ENCODE results near the gene COX8A. TPM values are rescaled to one million over a fixed set of nuclear protein-coding genes. Genes with fewer than 3 reads are reported as not detected.

The COX8A gene
- total RNA-seq, 2 donors from 2014 or later = 258 to 298 TPM

DNA sequence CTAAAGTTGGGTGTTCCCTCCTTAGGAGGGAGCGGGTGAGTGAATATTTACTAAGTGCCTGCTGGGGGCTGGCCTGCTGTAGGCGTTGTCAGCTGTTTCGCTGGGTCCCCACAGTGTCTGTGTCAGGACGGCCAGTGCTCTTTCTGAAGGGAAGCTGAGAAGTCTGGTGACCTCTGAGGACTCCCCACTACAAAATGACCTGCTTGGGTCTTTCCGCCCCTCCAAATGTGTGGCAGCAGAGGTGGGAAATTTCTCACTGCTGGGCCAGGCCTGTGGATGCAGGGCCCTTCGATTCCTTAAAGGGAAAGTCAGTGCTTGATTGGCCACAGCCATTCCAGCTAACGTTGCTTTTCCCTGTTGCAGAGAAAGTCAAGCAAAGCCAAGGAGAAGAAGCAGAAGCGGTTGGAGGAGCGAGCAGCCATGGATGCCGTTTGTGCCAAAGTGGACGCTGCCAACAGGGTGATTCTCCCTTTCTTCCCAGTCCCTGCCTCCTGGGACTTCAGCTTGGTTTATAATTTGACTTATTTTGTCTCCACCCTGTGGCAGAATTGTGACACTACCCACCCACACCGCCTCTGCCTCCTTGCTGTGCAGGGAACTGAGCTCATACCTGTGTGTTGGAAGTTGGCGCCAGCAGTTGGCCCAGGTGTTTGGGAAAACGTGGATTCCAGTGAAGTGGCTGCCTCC, 28.8 kb upstream of the COX8A start:
- H3K27ac Mint-ChIP-seq = peak overlapping the region; percentile 82
- no peaks in the 10 kb centered on the region for H3K9me3 Mint-ChIP-seq
- Histone ChIP-seq H3K9ac (ENCODE audit: extremely low read depth, low read length, poor library complexity, severe bottlenecking) (no peak overlapping the region), H3K27me3 (ENCODE audit: control insufficient read depth, insufficient read depth, low read length, poor library complexity, severe bottlenecking) (no peaks in the 10 kb centered on the region), H3K4me1 (ENCODE audit: control insufficient read depth, insufficient read depth, low read length) (peaks cover 7% of the 10 kb centered on the region), H3K4me3 (ENCODE audit: low read length) (no peak overlapping the region), H3K9me3 (ENCODE audit: control insufficient read depth, low read length) (no peaks in the 10 kb centered on the region), H3K36me3 (ENCODE audit: control insufficient read depth, insufficient read depth, low read length) (peaks cover 43% of the 10 kb centered on the region), H3K27ac (ENCODE audit: low read depth, low read length) (no peak overlapping the region)
- H3K27me3 Mint-ChIP-seq (ENCODE audit: insufficient read depth) = no peaks in the 10 kb centered on the region
- peak; percentile 79 for TF ChIP-seq CTCF (conservative IDR thresholded peaks at IDR 0.05)
- WGBS, 2 experiments (ENCODE audit: insufficient coverage in 1 of 2, insufficient read length in 1 of 2) = 71 to 78% methylated on average over 13 to 14 of the region's 14 CpGs
- H3K36me3 Mint-ChIP-seq (ENCODE audit: low read depth) = peaks cover 41% of the 10 kb centered on the region
- H3K4me3 Mint-ChIP-seq = no peak overlapping the region
- peak; percentile 90 for DNase-seq
- peaks cover 28% of the 10 kb centered on the region for H3K4me1 Mint-ChIP-seq

- Mint-ChIP-seq H3K27me3 (ENCODE audit: insufficient read depth) (no peaks in the 10 kb centered on the region), H3K36me3 (ENCODE audit: low read depth) (peaks cover 76% of the 10 kb centered on the region), H3K4me3 (no peak overlapping the region), H3K4me1 (peaks cover 15% of the 10 kb centered on the region), H3K27ac (peak overlapping the region; percentile 79), H3K9me3 (no peaks in the 10 kb centered on the region)
- no peaks in the 10 kb centered on the region for H3K4me1 ChIP-seq (ENCODE audit: control insufficient read depth, insufficient read depth, low read length)
- no peak overlapping the region for H3K4me3 ChIP-seq (ENCODE audit: low read length)
- no peak for TF ChIP-seq CTCF (conservative IDR thresholded peaks at IDR 0.05)
- WGBS, 2 experiments (ENCODE audit: insufficient coverage in 1 of 2, insufficient read length in 1 of 2) = 91 to 93% methylated on average over 20 of the region's 20 CpGs
- H3K27ac ChIP-seq (ENCODE audit: low read depth, low read length) = no peak overlapping the region
- DNase-seq = no peak
- no peaks in the 10 kb centered on the region for H3K27me3 ChIP-seq (ENCODE audit: control insufficient read depth, insufficient read depth, low read length, poor library complexity, severe bottlenecking)
- peaks cover 70% of the 10 kb centered on the region for H3K36me3 ChIP-seq (ENCODE audit: control insufficient read depth, insufficient read depth, low read length)
- H3K9me3 ChIP-seq (ENCODE audit: control insufficient read depth, low read length) = no peaks in the 10 kb centered on the region
- H3K9ac ChIP-seq (ENCODE audit: extremely low read depth, low read length, poor library complexity, severe bottlenecking) = no peak overlapping the region
These were observed 22.5 kb upstream of the COX8A start for GRCh38 chr11:63951779-63952536.

GRCh38 chr11:63952570-63952969, 21.9 kb upstream of the COX8A start:
- H3K9ac ChIP-seq (ENCODE audit: extremely low read depth, low read length, poor library complexity, severe bottlenecking) = no peak overlapping the region
- no peak overlapping the region for H3K4me3 ChIP-seq (ENCODE audit: low read length)
- no peak overlapping the region for H3K27ac ChIP-seq (ENCODE audit: low read depth, low read length)
- Mint-ChIP-seq H3K9me3 (no peaks in the 10 kb centered on the region), H3K27ac (peak overlapping the region; percentile 79), H3K27me3 (ENCODE audit: insufficient read depth) (no peaks in the 10 kb centered on the region), H3K4me3 (no peak overlapping the region), H3K4me1 (peaks cover 15% of the 10 kb centered on the region), H3K36me3 (ENCODE audit: low read depth) (peaks cover 77% of the 10 kb centered on the region)
- no peaks in the 10 kb centered on the region for H3K27me3 ChIP-seq (ENCODE audit: control insufficient read depth, insufficient read depth, low read length, poor library complexity, severe bottlenecking)
- H3K36me3 ChIP-seq (ENCODE audit: control insufficient read depth, insufficient read depth, low read length) = peaks cover 64% of the 10 kb centered on the region
- no peaks in the 10 kb centered on the region for H3K4me1 ChIP-seq (ENCODE audit: control insufficient read depth, insufficient read depth, low read length)
- no peak for DNase-seq
- WGBS, 2 experiments (ENCODE audit: insufficient coverage in 1 of 2, insufficient read length in 1 of 2) = 99 to 100% methylated on average over 3 to 4 of the region's 4 CpGs
- no peak for TF ChIP-seq CTCF (conservative IDR thresholded peaks at IDR 0.05)
- no peaks in the 10 kb centered on the region for H3K9me3 ChIP-seq (ENCODE audit: control insufficient read depth, low read length)

All from endodermal cell (in vitro differentiated cells).